ENCODE measurements around the gene RBM6. TPM values are rescaled to one million over a fixed set of nuclear protein-coding genes. Genes with fewer than 3 reads are reported as not detected.

Gene RBM6
- total RNA-seq, 1 experiment from 2014 or later, result 90.7 TPM

GRCh38 chr3:50100386-50100785 is 160.4 kb downstream of the RBM6 start:
- Histone ChIP-seq H2AK5ac (ENCODE audit: insufficient read length, low read length) (no peak overlapping the region), H3K79me2 (ENCODE audit: insufficient read depth, low read length) (no peaks in the 10 kb centered on the region), H2BK12ac (ENCODE audit: insufficient read length, low read depth, low read length) (no peak overlapping the region), H3K27ac (ENCODE audit: insufficient read length, low read depth, low read length) (no peak overlapping the region), H3K9ac (ENCODE audit: extremely low read depth, insufficient read length, low read length) (no peak overlapping the region), H4K20me1 (ENCODE audit: control insufficient read depth, insufficient read depth, insufficient read length) (no peaks in the 10 kb centered on the region), H2BK5ac (ENCODE audit: insufficient read length, low read length) (no peak overlapping the region), H3K18ac (ENCODE audit: insufficient read length, low read depth, low read length) (no peak overlapping the region), H3K56ac (ENCODE audit: insufficient read length, low read depth, low read length) (no peak overlapping the region), H3T11ph (ENCODE audit: low read length) (no peak overlapping the region), H3K27me3 (ENCODE audit: insufficient read depth, low read length) (no peaks in the 10 kb centered on the region), H2AFZ (ENCODE audit: low read length) (no peak overlapping the region), H4K91ac (ENCODE audit: insufficient read length, low read depth, low read length) (no peak overlapping the region), H3K4me1 (ENCODE audit: insufficient read depth, low read length) (no peaks in the 10 kb centered on the region), H3K4ac (ENCODE audit: low read depth, low read length) (no peak overlapping the region), H3K4me2 (ENCODE audit: insufficient read depth, insufficient read length, low read length) (no peak overlapping the region), H2BK15ac (ENCODE audit: low read depth, low read length) (no peak overlapping the region), H3K79me1 (ENCODE audit: insufficient read depth, low read depth, low read length, poor library complexity, severe bottlenecking) (peaks cover 4% of the 10 kb centered on the region), H3K23me2 (ENCODE audit: insufficient read length, low read depth, low read length, poor library complexity, severe bottlenecking) (no peaks in the 10 kb centered on the region), H3K23ac (ENCODE audit: insufficient read length, low read depth, low read length) (no peak overlapping the region), H2BK20ac (ENCODE audit: low read depth, low read length, poor library complexity, severe bottlenecking) (no peak overlapping the region), H2BK120ac (ENCODE audit: low read depth, low read length, poor library complexity, severe bottlenecking) (no peak overlapping the region), H3K9me3 (ENCODE audit: control insufficient read depth, low read depth, low read length) (no peaks in the 10 kb centered on the region), H4K8ac (replicated peaks; ENCODE audit: insufficient read length, low read depth, low read length) (no peak overlapping the region), H3K14ac (ENCODE audit: insufficient read depth, low read length) (no peak overlapping the region; the same call in 1 of the 2 replicates), H4K5ac (ENCODE audit: insufficient read length, low read depth, low read length) (no peak overlapping the region)
- H3K27ac Mint-ChIP-seq, result peak overlapping the region in 1 of 3 experiments; percentile 40; a peak in 1 of 7 replicates
- TF ChIP-seq CTCF (conservative IDR thresholded peaks at IDR 0.05), result no peak
- no peak for DNase-seq
- WGBS (ENCODE audit: extremely low coverage, insufficient read length, low lambda C conversion rate), result no CpG with 5 or more reads among the region's 5 CpGs
- H3K4me1 Mint-ChIP-seq, result no peaks in the 10 kb centered on the region
- H3K9me3 Mint-ChIP-seq, result no peaks in the 10 kb centered on the region
- no peak overlapping the region for H3K4me3 Mint-ChIP-seq
- H3K36me3 Mint-ChIP-seq (ENCODE audit: insufficient read depth in 1 of 3, low read depth in 3 of 3), result peaks cover 61 to 96% (median 90%) of the 10 kb centered on the region in 3 experiments; a peak in 6 of 7 replicates
- no peaks in the 10 kb centered on the region for H3K27me3 Mint-ChIP-seq (ENCODE audit: low read depth)
